Lower lobe of right lung (tissue), 2 donors: ENCODE results near the gene UBTF. TPM values are rescaled to one million over a fixed set of nuclear protein-coding genes. Genes with fewer than 3 reads are reported as not detected.

Source experiments
- ATAC-seq, 2 donors: fragments of 200-7000 bp; cut with Tn5 transposase; one replicate each; pipeline ENCODE4 v1.9.1; 2020 to 2022; ENCODE audit warnings: mild to moderate bottlenecking in 2 of 2, moderate library complexity in 2 of 2
- DNase-seq: peaks from one replicate; pipeline ENCODE4 v3.0.0-alpha.2; 2020
- H3K27ac ChIP-seq: fragments of 200-600 bp; one replicate; pipeline ENCODE4 v1.8.0; 2022
- H3K27me3 ChIP-seq: fragments of 200-600 bp; one replicate; pipeline ENCODE4 v1.8.0; 2022; ENCODE audit warnings: low read depth
- H3K36me3 ChIP-seq: fragments of 200-600 bp; one replicate; pipeline ENCODE4 v1.8.0; 2022; ENCODE audit warnings: mild to moderate bottlenecking
- H3K4me1 ChIP-seq: fragments of 200-600 bp; one replicate; pipeline ENCODE4 v1.8.0; 2022
- H3K4me3 ChIP-seq: fragments of 200-600 bp; one replicate; pipeline ENCODE4 v1.8.0; 2022; ENCODE audit warnings: mild to moderate bottlenecking
- H3K9me3 ChIP-seq: fragments of 200-600 bp; one replicate; pipeline ENCODE4 v1.8.0; 2022
- CTCF ChIP-seq: fragments of 200-600 bp; IDR thresholded peaks from one replicate; pipeline ENCODE4 v1.8.0; 2022; ENCODE audit warnings: antibody characterized with exemption, mild to moderate bottlenecking
- intact Hi-C: fragments of 100-400 bp; cut with DNase I; formaldehyde crosslinking; loops from one replicate; pipeline ENCODE4 v1.11.0; 2022
- microRNA-seq: library from miRNA; unstranded; fragments of <30 nt; microRNA quantifications from one replicate; pipeline ENCODE4 v1.2.0, GENCODE V29; 2020; ENCODE audit warnings: borderline number of aligned reads
- total RNA-seq: library from RNA; stranded (reverse); fragmentation: NEBNext Ultra II Directional; extraction: Animal tissue kit (Norgen Biotek cat#: 25700); gene quantifications from one replicate; pipeline ENCODE4 v1.2.1, GENCODE V29; 2021
- donor health status: DM: no; HTN: yes; CAD: no; lungs with severe emphysema.

Gene UBTF
- total RNA-seq, 1 donor from 2014 or later: 56.7 TPM

- Histone ChIP-seq H3K36me3 (no peaks in the 10 kb centered on the region), H3K27ac (no peak overlapping the region), H3K4me1 (peaks cover 4% of the 10 kb centered on the region), H3K4me3 (no peak overlapping the region), H3K9me3 (no peaks in the 10 kb centered on the region), H3K27me3 (no peaks in the 10 kb centered on the region)
- intact Hi-C loops: no loop called here
- ATAC-seq (no peak), DNase-seq (no peak)
- no peak for TF ChIP-seq CTCF
Measured at GRCh38 chr17:44164476-44164875, 55.0 kb downstream of the UBTF start.

- DNase-seq (no peak), ATAC-seq (no peak)
- no peak for TF ChIP-seq CTCF
- Histone ChIP-seq H3K4me3 (no peak overlapping the region), H3K27ac (no peak overlapping the region), H3K9me3 (no peaks in the 10 kb centered on the region), H3K36me3 (no peaks in the 10 kb centered on the region), H3K4me1 (no peaks in the 10 kb centered on the region), H3K27me3 (no peaks in the 10 kb centered on the region)
- intact Hi-C loops: no loop called here
Measured at GRCh38 chr17:44159519-44160210, 59.8 kb downstream of the UBTF start.

GRCh38 chr17:44155488-44155887 is 64.0 kb downstream of the UBTF start:
- H3K9me3 ChIP-seq: no peaks in the 10 kb centered on the region
- no peaks in the 10 kb centered on the region for H3K36me3 ChIP-seq
- no peaks in the 10 kb centered on the region for H3K4me1 ChIP-seq
- H3K27me3 ChIP-seq: no peaks in the 10 kb centered on the region
- no peak for ATAC-seq
- intact Hi-C loops: no loop called here
- no peak for DNase-seq
- no peak overlapping the region for H3K27ac ChIP-seq
- H3K4me3 ChIP-seq: no peak overlapping the region
- TF ChIP-seq CTCF: no peak

Small RNA genes within 50 kb of the gene (microRNA-seq; reads per million reads assigned to microRNA genes)
- gene MIR6782: not detected

Other genes starting within 250 kb of the UBTF start
- 6.4 TPM for gene NAGS, start 215.1 kb downstream of the UBTF start, total RNA-seq
- gene TMEM101, start 204.7 kb downstream of the UBTF start, total RNA-seq: 28.4 TPM
- 39.1 TPM for gene LSM12, start 153.0 kb downstream of the UBTF start, total RNA-seq
- gene G6PC3, start 148.9 kb downstream of the UBTF start, total RNA-seq: 40.1 TPM
- gene HDAC5, start 96.0 kb downstream of the UBTF start, total RNA-seq: 59.2 TPM
- gene HROB, start 77.7 kb downstream of the UBTF start, total RNA-seq: 0.50 TPM
- not detected for gene ASB16, start 49.0 kb downstream of the UBTF start, total RNA-seq
- gene TMUB2, start 32.7 kb downstream of the UBTF start, total RNA-seq: 41.9 TPM
- 67.4 TPM for gene ATXN7L3, start 19.8 kb downstream of the UBTF start, total RNA-seq
- gene SLC4A1, start 48.5 kb upstream of the UBTF start, total RNA-seq: 0.83 TPM
- gene RUNDC3A, start 88.9 kb upstream of the UBTF start, total RNA-seq: 0.38 TPM
- 76.1 TPM for gene SLC25A39, start 105.1 kb upstream of the UBTF start, total RNA-seq
- gene GRN, start 125.6 kb upstream of the UBTF start, total RNA-seq: 1,241 TPM
- gene FAM171A2, start 144.2 kb upstream of the UBTF start, total RNA-seq: 1.2 TPM
- gene ITGA2B, start 170.0 kb upstream of the UBTF start, total RNA-seq: 5.2 TPM